Common myeloid progenitor, CD34-positive (primary cell): ENCODE measurements around the gene CEP164.
"Not testable (repeated sequence)": the region's sequence is repeated elsewhere in the genome, so short reads cannot be mapped to it uniquely, and the experiment has no call there.

ENCODE experiments used
- CTCF ChIA-PET: fragments of 350-600 bp; sonication (Branson Sonifier 250); formaldehyde crosslinking; loops from one replicate; lab custom pipeline; 2021; ENCODE audit warnings: antibody characterized with exemption; lab: Charles Lee
- POLR2A ChIA-PET: fragments of 350-600 bp; sonication (Branson Sonifier 250); formaldehyde crosslinking; loops from one replicate; lab custom pipeline; 2021; ENCODE audit warnings: antibody characterized with exemption; lab: Charles Lee
- DNase-seq, 3 donors: peaks; one replicate each; pipeline versions ENCODE4 v3.0.0 to v3.0.0-alpha.2; 2013
- H3K27ac ChIP-seq, 2 experiments: 1 replicate in 1 of 2; 2 replicates in 1 of 2; pipeline ENCODE4 v1.7.0; 2013; ENCODE audit warnings: inconsistent platforms in 2 of 2, low read length in 2 of 2, mild to moderate bottlenecking in 2 of 2, low read depth in 1 of 2, moderate library complexity in 1 of 2; ENCODE audit not compliant: severe bottlenecking in 2 of 2, insufficient read depth in 1 of 2, poor library complexity in 1 of 2
- H3K27me3 ChIP-seq, 5 experiments: replicated peaks in 2 of 5; 1 replicate in 3 of 5; 2 replicates in 2 of 5; pipeline versions ENCODE4 v1.6.1 to v1.7.0; 2013; ENCODE audit warnings: low read length in 4 of 5, mild to moderate bottlenecking in 2 of 5, moderate library complexity in 2 of 5, inconsistent platforms in 1 of 5; ENCODE audit not compliant: insufficient read depth in 5 of 5, control insufficient read depth in 4 of 5
- H3K36me3 ChIP-seq, 4 experiments: 1 replicate in 2 of 4; 2 replicates in 2 of 4; pipeline versions ENCODE4 v1.6.1 to v1.7.0; 2013; ENCODE audit warnings: low read length in 3 of 4, control low read depth in 1 of 4, mild to moderate bottlenecking in 1 of 4; ENCODE audit not compliant: control insufficient read depth in 4 of 4, insufficient read depth in 4 of 4
- H3K4me1 ChIP-seq, 4 experiments: 1 replicate in 3 of 4; 2 replicates in 1 of 4; pipeline versions ENCODE4 v1.6.1 to v1.7.1; 2013; ENCODE audit warnings: low read length in 3 of 4, mild to moderate bottlenecking in 3 of 4, control low read depth in 1 of 4, inconsistent platforms in 1 of 4, moderate library complexity in 1 of 4; ENCODE audit not compliant: control insufficient read depth in 4 of 4, insufficient read depth in 4 of 4; ENCODE audit errors: control extremely low read depth in 1 of 4
- H3K4me3 ChIP-seq, 7 experiments: 1 replicate in 4 of 7; 2 replicates in 3 of 7; pipeline versions ENCODE4 v1.5.1 to v1.7.0; 2013; ENCODE audit warnings: mild to moderate bottlenecking in 7 of 7, low read length in 6 of 7, moderate library complexity in 6 of 7, inconsistent platforms in 2 of 7, low read depth in 2 of 7, control low read depth in 1 of 7; ENCODE audit not compliant: insufficient read depth in 4 of 7, control insufficient read depth in 1 of 7; ENCODE audit errors: extremely low read depth in 1 of 7
- H3K9me3 ChIP-seq, 5 experiments: 1 replicate in 4 of 5; 2 replicates in 1 of 5; pipeline versions ENCODE4 v1.6.1 to v1.7.1; 2013; ENCODE audit warnings: low read length in 4 of 5, mild to moderate bottlenecking in 2 of 5, inconsistent platforms in 1 of 5, low read depth in 1 of 5, moderate library complexity in 1 of 5; ENCODE audit not compliant: control insufficient read depth in 4 of 5, insufficient read depth in 2 of 5; ENCODE audit errors: control extremely low read depth in 1 of 5
- WGBS: methylation state at CpG from one replicate; pipeline ENCODE4 v1.1.5; 2013; ENCODE audit not compliant: insufficient coverage; 5-methylcytosine and 5-hydroxymethylcytosine counted together

The CEP164 gene

GRCh38 chr11:117449111-117449693 lies 121.5 kb downstream of the CEP164 start:
- POLR2A ChIA-PET, result no interaction called here
- H3K9me3 ChIP-seq, result peaks cover 0 to 6% (median 5%) of the 10 kb centered on the region in 5 experiments

GRCh38 chr11:117453886-117454563 lies 126.4 kb downstream of the CEP164 start:
- CTCF ChIA-PET, result no interaction called here
- DNase-seq, result no peak
- POLR2A ChIA-PET, result no interaction called here
- Histone ChIP-seq H3K27ac (no peak overlapping the region), H3K4me1 (no peaks in the 10 kb centered on the region), H3K9me3 (peaks cover 0 to 10% (median 5%) of the 10 kb centered on the region in 5 experiments), H3K36me3 (no peaks in the 10 kb centered on the region), H3K27me3 (no peaks in the 10 kb centered on the region), H3K4me3 (no peak overlapping the region)
- 100% methylated on average over 2 of the region's 6 CpGs for WGBS

More at GRCh38 chr11:117449111-117449693, 121.5 kb downstream of the CEP164 start:
- WGBS, result 96% methylated on average over 8 of the region's 9 CpGs
- H3K27ac ChIP-seq, result no peak overlapping the region
- peaks cover 0 to 3% (median 0%) of the 10 kb centered on the region in 4 experiments for H3K4me1 ChIP-seq
- no peaks in the 10 kb centered on the region for H3K36me3 ChIP-seq
- peaks cover 0 to 5% (median 1%) of the 10 kb centered on the region in 5 experiments for H3K27me3 ChIP-seq
- no peak overlapping the region for H3K4me3 ChIP-seq
- no peak for DNase-seq
- CTCF ChIA-PET, result interaction anchor here (1.8 kb wide), 1 partner anchor 9 kb away, joined by 4 read pairs; no protein-coding TSS in a partner anchor

GRCh38 chr11:117454564-117454917 lies 126.9 kb downstream of the CEP164 start:
- no peaks in the 10 kb centered on the region for H3K27me3 ChIP-seq
- ChIA-PET CTCF (no interaction called here), POLR2A (no interaction called here)
- no peak overlapping the region for H3K27ac ChIP-seq
- peaks cover 0 to 10% (median 5%) of the 10 kb centered on the region in 5 experiments for H3K9me3 ChIP-seq
- H3K4me3 ChIP-seq, result no peak overlapping the region
- no CpG with 5 or more reads among the region's 1 CpG for WGBS
- no peaks in the 10 kb centered on the region for H3K36me3 ChIP-seq
- no peaks in the 10 kb centered on the region for H3K4me1 ChIP-seq
- no peak for DNase-seq

- ChIA-PET CTCF (interaction anchor here (1.2 to 1.5 kb wide), 2 partner anchors 11 to 12 kb away, joined by 3 read pairs; no protein-coding TSS in a partner anchor), POLR2A (no interaction called here)
- no peak overlapping the region for H3K27ac ChIP-seq
- 100% methylated on average over 4 of the region's 7 CpGs for WGBS
- no peaks in the 10 kb centered on the region for H3K4me1 ChIP-seq
- no peaks in the 10 kb centered on the region for H3K27me3 ChIP-seq
- no peaks in the 10 kb centered on the region for H3K36me3 ChIP-seq
- H3K9me3 ChIP-seq, result peaks cover 0 to 10% (median 5%) of the 10 kb centered on the region in 5 experiments
- H3K4me3 ChIP-seq, result no peak overlapping the region
- no peak for DNase-seq
Observed at GRCh38 chr11:117456027-117456720, 128.5 kb downstream of the CEP164 start.

GRCh38 chr11:117456721-117457029 lies 129.0 kb downstream of the CEP164 start:
- CTCF ChIA-PET, result interaction anchor here (1.2 to 1.5 kb wide), 2 partner anchors 12 to 13 kb away, joined by 3 read pairs; no protein-coding TSS in a partner anchor
- H3K27ac ChIP-seq, H3K36me3 ChIP-seq, POLR2A ChIA-PET, H3K27me3 ChIP-seq, DNase-seq, H3K4me3 ChIP-seq, H3K4me1 ChIP-seq: not testable (repeated sequence)
- 100% methylated on average over 7 of the region's 8 CpGs for WGBS
- peaks cover 0 to 10% (median 5%) of the 10 kb centered on the region in 5 experiments for H3K9me3 ChIP-seq

GRCh38 chr11:117457031-117457785 lies 129.6 kb downstream of the CEP164 start:
- DNase-seq, result no peak
- ChIA-PET POLR2A (no interaction called here), CTCF (interaction anchor here (0.9 to 1.2 kb wide), 3 partner anchors 9 to 352 kb away, joined by 3 to 4 read pairs (median 3); no protein-coding TSS in a partner anchor)
- Histone ChIP-seq H3K9me3 (peaks cover 0 to 10% (median 5%) of the 10 kb centered on the region in 5 experiments), H3K27me3 (no peaks in the 10 kb centered on the region), H3K36me3 (no peaks in the 10 kb centered on the region), H3K4me3 (no peak overlapping the region), H3K4me1 (no peaks in the 10 kb centered on the region), H3K27ac (no peak overlapping the region)
- 93% methylated on average over 10 of the region's 15 CpGs for WGBS
